Peyer's patch (tissue), 4 donors: ENCODE measurements around the gene COL24A1. TPM values are rescaled to one million over a fixed set of nuclear protein-coding genes. Genes with fewer than 3 reads are reported as not detected.

Source experiments
- DNase-seq, 3 donors: peaks; one replicate each; pipeline ENCODE4 v3.0.0-alpha.2; 2017 to 2019
- H3K27ac ChIP-seq, 4 donors: fragments of 200-600 bp; sonication (generic); one replicate each; pipeline ENCODE4 v1.5.1; 2016 to 2019
- H3K27me3 ChIP-seq, 2 donors: fragments of 200-600 bp; sonication (generic); one replicate each; pipeline ENCODE4 v1.5.1; 2019
- H3K36me3 ChIP-seq, 3 donors: fragments of 200-600 bp; sonication (generic); one replicate each; pipeline ENCODE4 v1.5.1; 2016 to 2019
- H3K4me1 ChIP-seq, 4 donors: fragments of 200-600 bp; sonication (generic); one replicate each; pipeline ENCODE4 v1.5.1; 2016 to 2019
- H3K4me3 ChIP-seq, 4 donors: fragments of 200-600 bp; sonication (generic); 1 replicate in 3 of 4; 2 replicates in 1 of 4; pipeline ENCODE4 v1.5.1; 2016 to 2019; ENCODE audit warnings: mild to moderate bottlenecking in 1 of 4
- H3K9me3 ChIP-seq, 4 donors: fragments of 200-600 bp; sonication (generic); one replicate each; pipeline ENCODE4 v1.5.1; 2016 to 2019; ENCODE audit warnings: mild to moderate bottlenecking in 1 of 4
- CTCF ChIP-seq, 6 experiments: fragments of 450-650 bp in 4 of 6; fragments of 200-600 bp in 2 of 6; sonication (generic) in 1 of 6; IDR thresholded peaks; one replicate each; pipeline ENCODE4 v1.5.1; 2017 to 2019; ENCODE audit warnings: antibody characterized with exemption in 6 of 6, mild to moderate bottlenecking in 3 of 6, moderate library complexity in 1 of 6
- POLR2A ChIP-seq, 2 donors: fragments of 450-650 bp; IDR thresholded peaks; one replicate each; pipeline ENCODE4 v1.5.1; 2017; ENCODE audit warnings: antibody characterized with exemption in 2 of 2, mild to moderate bottlenecking in 2 of 2, moderate library complexity in 2 of 2
- total RNA-seq, 4 donors: library from RNA; depleted of rRNA; stranded (reverse); fragments of >200 nt; gene quantifications; one replicate each; pipeline ENCODE4 v1.1.0, GENCODE V29; 2016

The COL24A1 gene
- total RNA-seq, 4 donors from 2014 or later, result 0.18 to 3.3 (median 0.34) TPM

GRCh38 chr1:85707990-85708828, 448.4 kb downstream of the COL24A1 start, which contains the start of gene ZNHIT6:
Gene ZNHIT6 (minus strand): TSS chr1:85708433. CDS start chr1:85708284, 149 bp downstream.
- peak; percentile 84 to 95 (median 91) for DNase-seq
- Histone ChIP-seq H3K4me1 (peaks cover 0 to 9% (median 2%) of the 10 kb centered on the region in 4 donors), H3K9me3 (no peaks in the 10 kb centered on the region), H3K27me3 (no peaks in the 10 kb centered on the region), H3K36me3 (peaks cover 0 to 13% (median 0%) of the 10 kb centered on the region in 3 donors), H3K27ac (peak within 1 kb of the TSS; percentile 66 to 83 (median 80)), H3K4me3 (peak within 1 kb of the TSS; percentile 52 to 92 (median 76))
- TF ChIP-seq POLR2A (IDR thresholded peaks at IDR 0.05) (peak; percentile 29 to 58), CTCF (IDR thresholded peaks at IDR 0.05) (peak in 4 of 6 experiments; percentile 35 to 59 (median 50))

- peak overlapping the region; percentile 66 to 83 (median 80) for H3K27ac ChIP-seq
- H3K27me3 ChIP-seq, result no peaks in the 10 kb centered on the region
- peaks cover 0 to 14% (median 0%) of the 10 kb centered on the region in 3 donors for H3K36me3 ChIP-seq
- peaks cover 0 to 9% (median 2%) of the 10 kb centered on the region in 4 donors for H3K4me1 ChIP-seq
- no peak for TF ChIP-seq CTCF (IDR thresholded peaks at IDR 0.05)
- TF ChIP-seq POLR2A (IDR thresholded peaks at IDR 0.05), result no peak
- H3K4me3 ChIP-seq, result peak overlapping the region; percentile 52 to 92 (median 76)
- DNase-seq, result no peak
- H3K9me3 ChIP-seq, result no peaks in the 10 kb centered on the region
Measured at GRCh38 chr1:85707267-85707989, 449.1 kb downstream of the COL24A1 start.

- H3K27me3 ChIP-seq, result no peaks in the 10 kb centered on the region
Measured at GRCh38 chr1:85705940-85706339, 450.6 kb downstream of the COL24A1 start.

GRCh38 chr1:85700422-85700821, 456.1 kb downstream of the COL24A1 start:
- H3K27me3 ChIP-seq, result no peaks in the 10 kb centered on the region
- TF ChIP-seq CTCF (IDR thresholded peaks at IDR 0.05) (no peak), POLR2A (IDR thresholded peaks at IDR 0.05) (no peak)
- H3K4me3 ChIP-seq, result no peak overlapping the region
- DNase-seq, result no peak
- H3K4me1 ChIP-seq, result peaks cover 0 to 6% (median 0%) of the 10 kb centered on the region in 4 donors
- H3K9me3 ChIP-seq, result no peaks in the 10 kb centered on the region
- peaks cover 0 to 26% (median 0%) of the 10 kb centered on the region in 3 donors for H3K36me3 ChIP-seq
- H3K27ac ChIP-seq, result no peak overlapping the region

More at GRCh38 chr1:85705940-85706339, 450.6 kb downstream of the COL24A1 start:
- peaks cover 0 to 26% (median 0%) of the 10 kb centered on the region in 3 donors for H3K36me3 ChIP-seq
- no peak for DNase-seq
- TF ChIP-seq CTCF (IDR thresholded peaks at IDR 0.05) (no peak), POLR2A (IDR thresholded peaks at IDR 0.05) (no peak)
- no peak overlapping the region for H3K4me3 ChIP-seq
- no peak overlapping the region for H3K27ac ChIP-seq
- no peaks in the 10 kb centered on the region for H3K9me3 ChIP-seq
- peaks cover 0 to 15% (median 2%) of the 10 kb centered on the region in 4 donors for H3K4me1 ChIP-seq

GRCh38 chr1:85697895-85698294, 458.7 kb downstream of the COL24A1 start:
- H3K4me3 ChIP-seq, result no peak overlapping the region
- peaks cover 0 to 19% (median 0%) of the 10 kb centered on the region in 3 donors for H3K36me3 ChIP-seq
- no peak for DNase-seq
- no peak for TF ChIP-seq CTCF (IDR thresholded peaks at IDR 0.05)
- TF ChIP-seq POLR2A (IDR thresholded peaks at IDR 0.05), result no peak
- H3K27me3 ChIP-seq, result no peaks in the 10 kb centered on the region
- no peaks in the 10 kb centered on the region for H3K9me3 ChIP-seq
- H3K4me1 ChIP-seq, result peaks cover 0 to 6% (median 0%) of the 10 kb centered on the region in 4 donors
- H3K27ac ChIP-seq, result no peak overlapping the region
